Subcutaneous adipose tissue (tissue), 4 donors: ENCODE data around the gene SRPX. TPM values are rescaled to one million over a fixed set of nuclear protein-coding genes. Genes with fewer than 3 reads are reported as not detected.

Source experiments
- CTCF ChIP-seq: fragments of 450-650 bp; IDR thresholded peaks from one replicate; pipeline ENCODE4 v1.5.1; 2016; ENCODE audit warnings: low read depth, mild to moderate bottlenecking, control low read depth, antibody characterized with exemption, moderate library complexity
- total RNA-seq, 4 donors: library from RNA; depleted of rRNA; stranded (reverse); fragments of >200 nt; gene quantifications; one replicate each; pipeline ENCODE4 v1.1.0, GENCODE V29; 2016

Gene SRPX
- total RNA-seq, 4 donors from 2014 or later = 307 to 378 (median 349) TPM

GRCh38 chrX:38129366-38129765 is 91.3 kb downstream of the SRPX start:
- TF ChIP-seq CTCF = no peak

- no peak for TF ChIP-seq CTCF
Measured at GRCh38 chrX:38127961-38128360, 92.7 kb downstream of the SRPX start.

GRCh38 chrX:38126179-38126578 is 94.5 kb downstream of the SRPX start:
- no peak for TF ChIP-seq CTCF

- no peak for TF ChIP-seq CTCF
Measured at GRCh38 chrX:38124000-38124399, 96.7 kb downstream of the SRPX start.

- no peak for TF ChIP-seq CTCF
Measured at GRCh38 chrX:38117485-38117884, 103.2 kb downstream of the SRPX start.

GRCh38 chrX:38116706-38117105 is 104.0 kb downstream of the SRPX start:
- no peak for TF ChIP-seq CTCF

- no peak for TF ChIP-seq CTCF
Measured at GRCh38 chrX:38112566-38112965, 108.1 kb downstream of the SRPX start.
